Measurements from ENCODE around the gene MMD2.
"Not testable (repeated sequence)": the region's sequence is repeated elsewhere in the genome, so short reads cannot be mapped to it uniquely, and the experiment has no call there.

MMD2 gene

GRCh38 chr7:4958477-4959301 is at the start of gene MMD2:
MMD2 (minus strand) TSS chr7:4959187; CDS start chr7:4959017, 170 bp downstream.
- no peak for DNase-seq

- no peak for DNase-seq
These were observed 46.1 kb upstream of the MMD2 start for GRCh38 chr7:5005066-5005465.

GRCh38 chr7:5001911-5002310 is 42.9 kb upstream of the MMD2 start:
- no peak for DNase-seq

GRCh38 chr7:5001003-5001402 is 42.0 kb upstream of the MMD2 start:
- DNase-seq: no peak

GRCh38 chr7:4999369-4999950 is 40.5 kb upstream of the MMD2 start:
- no peak for DNase-seq

- DNase-seq: no peak
These were observed 39.9 kb upstream of the MMD2 start for GRCh38 chr7:4998910-4999309.

GRCh38 chr7:4998244-4998643 is 39.3 kb upstream of the MMD2 start:
- DNase-seq: no peak

- DNase-seq: no peak
These were observed 37.8 kb upstream of the MMD2 start for GRCh38 chr7:4996696-4997222.

- DNase-seq: no peak
These were observed 36.5 kb upstream of the MMD2 start for GRCh38 chr7:4995429-4995969.

GRCh38 chr7:4993471-4993870 is 34.5 kb upstream of the MMD2 start:
- DNase-seq: no peak

GRCh38 chr7:4982741-4983140 is 23.8 kb upstream of the MMD2 start:
- DNase-seq: not testable (repeated sequence)

- not testable (repeated sequence) for DNase-seq
These were observed 22.4 kb upstream of the MMD2 start for GRCh38 chr7:4981295-4981890.

- not testable (repeated sequence) for DNase-seq
These were observed 16.6 kb upstream of the MMD2 start for GRCh38 chr7:4975626-4976025.

GRCh38 chr7:4973728-4974198 is 14.8 kb upstream of the MMD2 start:
- DNase-seq: peak; percentile 92

- not testable (repeated sequence) for DNase-seq
These were observed 13.5 kb upstream of the MMD2 start for GRCh38 chr7:4972446-4972845.

- no peak for DNase-seq
These were observed 6.5 kb upstream of the MMD2 start for GRCh38 chr7:4965295-4966022.

GRCh38 chr7:4964506-4964905 is 5.5 kb upstream of the MMD2 start:
- no peak for DNase-seq

GRCh38 chr7:4962872-4963775 is 4.1 kb upstream of the MMD2 start:
- no peak for DNase-seq

GRCh38 chr7:4960363-4960762 is 1.4 kb upstream of the MMD2 start:
- DNase-seq: no peak

GRCh38 chr7:4959893-4960292 is 906 bp upstream of the MMD2 start:
- no peak for DNase-seq

GRCh38 chr7:4959306-4959705 is 319 bp upstream of the MMD2 start:
- DNase-seq: no peak

All from left hindlimb (tissue), 1 donor.